SK-N-MC (cell line): Measurements from ENCODE around the gene SHISA9.

Experiments
- EZH2 ChIP-seq: fragments of 200-600 bp; sonication (generic); IDR thresholded peaks from one replicate; pipeline ENCODE4 v1.6.1; 2017; ENCODE audit warnings: antibody characterized with exemption
- POLR2AphosphoS5 ChIP-seq: IDR thresholded peaks from 2 replicates; pipeline ENCODE4 v1.6.1; 2012; ENCODE audit warnings: mild to moderate bottlenecking, low read depth, low read length, borderline replicate concordance

DNA sequence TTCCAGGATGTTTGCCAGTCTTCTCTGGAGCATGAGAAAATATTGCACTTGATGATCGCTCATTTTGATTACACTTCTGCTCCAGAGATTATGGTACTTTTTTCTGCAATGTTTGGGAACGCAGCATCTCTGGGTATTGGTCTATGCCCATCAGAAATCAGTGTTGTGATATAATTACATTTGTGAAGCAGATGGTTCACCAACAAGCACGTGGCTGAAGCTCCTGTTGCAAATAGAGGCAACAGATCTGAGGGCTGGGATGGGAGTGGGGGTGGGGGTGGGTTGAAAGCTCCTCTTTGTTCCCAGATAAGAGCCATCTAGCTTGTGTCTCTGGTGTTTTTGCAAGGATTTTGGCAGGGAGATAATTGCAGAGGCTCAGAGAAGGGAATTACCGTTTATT is 252.3 kb downstream of the SHISA9 start:
- TF ChIP-seq EZH2 (no peak), POLR2AphosphoS5 (no peak)
